ENCODE results near the gene RTN4R. TPM values are rescaled to one million over a fixed set of nuclear protein-coding genes. Genes with fewer than 3 reads are reported as not detected.

Gene RTN4R
- total and polyA plus RNA-seq, 12 donors, result 0.35 to 18.8 (median 1.1) TPM

- Histone ChIP-seq H3K4me3 (no peak overlapping the region), H3K9me3 (replicated peaks in 1 of 3) (no peaks in the 10 kb centered on the region), H3K27me3 (no peaks in the 10 kb centered on the region), H3K27ac (no peak overlapping the region), H3K36me3 (replicated peaks in 1 of 2) (no peaks in the 10 kb centered on the region), H3K4me1 (replicated peaks in 1 of 2) (no peaks in the 10 kb centered on the region)
- no peak for DNase-seq
- intact Hi-C loops (cut with DNase I), result no loop called here
- TF ChIP-seq CTCF (IDR thresholded peaks at IDR 0.05), result no peak
- no peak for TF ChIP-seq POLR2A (IDR thresholded peaks at IDR 0.05)
- 87 to 94% (median 93%) methylated on average over 4 to 13 of the region's 13 CpGs for WGBS, 4 donors
Measured at GRCh38 chr22:20233351-20234313, 34.5 kb downstream of the RTN4R start.

GRCh38 chr22:20232781-20233180 is 35.3 kb downstream of the RTN4R start:
- 75 to 100% (median 81%) methylated on average over 1 to 9 of the region's 9 CpGs for WGBS, 4 donors
- Histone ChIP-seq H3K36me3 (replicated peaks in 1 of 2) (no peaks in the 10 kb centered on the region), H3K4me1 (replicated peaks in 1 of 2) (no peaks in the 10 kb centered on the region), H3K27me3 (no peaks in the 10 kb centered on the region), H3K9me3 (replicated peaks in 1 of 3) (no peaks in the 10 kb centered on the region), H3K4me3 (no peak overlapping the region), H3K27ac (no peak overlapping the region)
- TF ChIP-seq POLR2A (IDR thresholded peaks at IDR 0.05) (no peak), CTCF (IDR thresholded peaks at IDR 0.05) (no peak)
- intact Hi-C loops (cut with DNase I), result no loop called here
- no peak for DNase-seq

- intact Hi-C loops (cut with DNase I), result no loop called here
- Histone ChIP-seq H3K36me3 (replicated peaks in 1 of 2) (no peaks in the 10 kb centered on the region), H3K9me3 (replicated peaks in 1 of 3) (no peaks in the 10 kb centered on the region), H3K27ac (no peak overlapping the region), H3K27me3 (no peaks in the 10 kb centered on the region), H3K4me1 (replicated peaks in 1 of 2) (no peaks in the 10 kb centered on the region), H3K4me3 (no peak overlapping the region)
- TF ChIP-seq CTCF (IDR thresholded peaks at IDR 0.05) (no peak), POLR2A (IDR thresholded peaks at IDR 0.05) (no peak)
- DNase-seq, result no peak
- 91 to 100% (median 94%) methylated on average over 2 to 6 of the region's 6 CpGs for WGBS, 4 donors
Measured at GRCh38 chr22:20232237-20232598, 35.9 kb downstream of the RTN4R start.

GRCh38 chr22:20231514-20232236 is 36.4 kb downstream of the RTN4R start:
- Histone ChIP-seq H3K9me3 (replicated peaks in 1 of 3) (no peaks in the 10 kb centered on the region), H3K36me3 (replicated peaks in 1 of 2) (no peaks in the 10 kb centered on the region), H3K27me3 (no peaks in the 10 kb centered on the region), H3K4me1 (replicated peaks in 1 of 2) (no peaks in the 10 kb centered on the region), H3K27ac (no peak overlapping the region), H3K4me3 (no peak overlapping the region)
- WGBS, 4 donors, result 84 to 88% (median 86%) methylated on average over 7 to 17 of the region's 17 CpGs
- no peak for DNase-seq
- intact Hi-C loops (cut with DNase I), result no loop called here
- no peak for TF ChIP-seq CTCF (IDR thresholded peaks at IDR 0.05)
- no peak for TF ChIP-seq POLR2A (IDR thresholded peaks at IDR 0.05)

All from adrenal gland (tissue), 12 donors.